Measurements from ENCODE around the gene EMC8.

GRCh38 chr16:85840801-85841200 is 41.5 kb upstream of the EMC8 start:
- TF ChIP-seq RAD21 (IDR thresholded peaks at IDR 0.05) (no peak), CTCF (IDR thresholded peaks at IDR 0.05; ENCODE audit: low read depth, low read length, missing input control) (no peak), ZBTB33 (IDR thresholded peaks at IDR 0.05) (no peak), TAF1 (conservative IDR thresholded peaks at IDR 0.05) (no peak), MAX (IDR thresholded peaks at IDR 0.05) (no peak), GABPA (IDR thresholded peaks at IDR 0.05 in 1 of 2, conservative IDR thresholded peaks at IDR 0.05 in 1 of 2) (no peak)

All from liver (tissue), 3 donors.